PC-9 (cell line): Measurements from ENCODE around the gene BTNL8. TPM values are rescaled to one million over a fixed set of nuclear protein-coding genes. Genes with fewer than 3 reads are reported as not detected.

Experiments used
- BruUV-seq: library from RNA; stranded (reverse); fragments of 400-500 nt; replicated peaks from 2 replicates; lab custom pipeline; 2021; lab: Mats Ljungman, UMichigan
- CTCF ChIA-PET: fragments of 300-600 bp; sonication (Branson Sonifier 250); formaldehyde crosslinking; loops from one replicate; lab custom pipeline; 2022; ENCODE audit warnings: antibody characterized with exemption; lab: Charles Lee
- POLR2A ChIA-PET: fragments of 300-600 bp; sonication (Branson Sonifier 250); formaldehyde crosslinking; loops from one replicate; lab custom pipeline; 2022; ENCODE audit warnings: antibody characterized with exemption; ENCODE audit not compliant: unreplicated experiment; lab: Charles Lee
- DNase-seq, 2 experiments: peaks; one replicate each; pipeline versions ENCODE4 v3.0.0 to v3.0.0-alpha.2; 2015 to 2022; ENCODE audit warnings: mixed read lengths in 1 of 2
- H2AFZ ChIP-seq: fragments of 200-600 bp; sonication (generic); 2 replicates; pipeline ENCODE4 v1.8.1; 2017; ENCODE audit warnings: antibody characterized with exemption
- H3F3A ChIP-seq: fragments of 200-600 bp; sonication (generic); 2 replicates; pipeline ENCODE4 v1.8.1; 2017; ENCODE audit warnings: antibody characterized with exemption, mild to moderate bottlenecking, low read depth; ENCODE audit not compliant: insufficient read depth
- H3K27ac ChIP-seq: fragments of 200-600 bp; sonication (generic); 2 replicates; pipeline ENCODE4 v1.6.1; 2016; ENCODE audit warnings: mixed run types
- H3K27me3 ChIP-seq: fragments of 200-600 bp; sonication (generic); 2 replicates; pipeline ENCODE4 v1.6.1; 2016; ENCODE audit warnings: low read depth, mixed run types; ENCODE audit not compliant: insufficient read depth
- H3K36me3 ChIP-seq: fragments of 200-600 bp; sonication (generic); 2 replicates; pipeline ENCODE4 v1.6.1; 2016; ENCODE audit warnings: low read depth, mixed run types
- H3K4me1 ChIP-seq: fragments of 200-600 bp; sonication (generic); replicated peaks from 2 replicates; pipeline ENCODE4 v1.6.1; 2016; ENCODE audit warnings: mixed run types; ENCODE audit not compliant: insufficient read depth
- H3K4me2 ChIP-seq: fragments of 200-600 bp; sonication (generic); 2 replicates; pipeline ENCODE4 v1.6.1; 2017; ENCODE audit warnings: mixed run types
- H3K4me3 ChIP-seq: fragments of 200-600 bp; sonication (generic); 2 replicates; pipeline ENCODE4 v1.6.1; 2016; ENCODE audit warnings: mixed run types
- H3K79me2 ChIP-seq: fragments of 200-600 bp; sonication (generic); 2 replicates; pipeline ENCODE4 v1.6.1; 2017; ENCODE audit warnings: low read depth, mixed run types
- H3K9me2 ChIP-seq: fragments of 200-600 bp; sonication (generic); 2 replicates; pipeline ENCODE4 v1.8.1; 2017; ENCODE audit warnings: mild to moderate bottlenecking; ENCODE audit not compliant: insufficient read depth
- H3K9me3 ChIP-seq: fragments of 200-600 bp; sonication (generic); 2 replicates; pipeline ENCODE4 v1.8.1; 2016; ENCODE audit warnings: low read depth; ENCODE audit not compliant: insufficient read depth
- H4K20me1 ChIP-seq: fragments of 200-600 bp; sonication (generic); 2 replicates; pipeline ENCODE4 v1.8.1; 2017; ENCODE audit not compliant: insufficient read depth
- CTCF ChIP-seq: fragments of 200-600 bp; sonication (generic); conservative IDR thresholded peaks from 2 replicates; pipeline ENCODE4 v1.6.1; 2017; ENCODE audit warnings: mixed run types, antibody characterized with exemption, mild to moderate bottlenecking, moderate library complexity
- EZH2 ChIP-seq: fragments of 200-600 bp; sonication (generic); IDR thresholded peaks from 2 replicates; pipeline ENCODE4 v1.8.0; 2017; ENCODE audit warnings: antibody characterized with exemption, low read depth
- intact Hi-C: fragments of 100-400 bp; cut with micrococcal nuclease; formaldehyde crosslinking; loops from one replicate; pipeline ENCODE4 v1.10.0; 2022; ENCODE audit not compliant: unreplicated experiment
- total RNA-seq: library from RNA; stranded (reverse); gene quantifications from 2 replicates; pipeline ENCODE4 v1.2.3, GENCODE V29; 2021

BTNL8 gene
- total RNA-seq, 1 experiment from 2014 or later: not detected

- H3K9me3 ChIP-seq: peaks cover 67% of the 10 kb centered on the region
Observed at GRCh38 chr5:180852495-180852894, 46.5 kb upstream of the BTNL8 start.

GRCh38 chr5:180853121-180853847 is 45.7 kb upstream of the BTNL8 start:
- Histone ChIP-seq H3K4me3 (no peak overlapping the region), H3K4me1 (no peaks in the 10 kb centered on the region), H3K4me2 (no peak overlapping the region), H3K79me2 (peaks cover under 1% of the 10 kb centered on the region), H3K27ac (no peak overlapping the region), H3K27me3 (no peaks in the 10 kb centered on the region), H3K9me2 (no peaks in the 10 kb centered on the region), H4K20me1 (no peaks in the 10 kb centered on the region), H3K36me3 (peaks cover 65% of the 10 kb centered on the region), H3F3A (no peaks in the 10 kb centered on the region), H3K9me3 (peaks cover 59% of the 10 kb centered on the region), H2AFZ (no peak overlapping the region)
- ChIA-PET CTCF (no interaction called here), POLR2A (no interaction called here)
- TF ChIP-seq EZH2: no peak
- BruUV-seq: no TSS peak
- DNase-seq: no peak
- intact Hi-C loops: no loop called here

More at GRCh38 chr5:180852495-180852894, 46.5 kb upstream of the BTNL8 start:
- intact Hi-C loops: no loop called here
- H3K9me2 ChIP-seq: no peaks in the 10 kb centered on the region
- no peaks in the 10 kb centered on the region for H3K4me1 ChIP-seq
- no TSS peak for BruUV-seq
- H3F3A ChIP-seq: no peaks in the 10 kb centered on the region
- no peak for TF ChIP-seq CTCF
- no peak for TF ChIP-seq EZH2
- no peaks in the 10 kb centered on the region; the same call in 1 of the 2 replicates for H3K79me2 ChIP-seq
- CTCF ChIA-PET: interaction anchor here (0.6 kb wide), 1 partner anchor 191 kb away, joined by 7 read pairs; no protein-coding TSS in a partner anchor
- DNase-seq: no peak
- H3K27me3 ChIP-seq: no peaks in the 10 kb centered on the region
- H3K4me3 ChIP-seq: no peak overlapping the region
- no peak overlapping the region for H3K4me2 ChIP-seq
- H3K27ac ChIP-seq: no peak overlapping the region
- no peak overlapping the region for H2AFZ ChIP-seq
- POLR2A ChIA-PET: no interaction called here
- H4K20me1 ChIP-seq: no peaks in the 10 kb centered on the region
- peaks cover 70% of the 10 kb centered on the region for H3K36me3 ChIP-seq

GRCh38 chr5:180853848-180854176 is 45.1 kb upstream of the BTNL8 start:
- Histone ChIP-seq H3F3A (no peaks in the 10 kb centered on the region), H4K20me1 (no peaks in the 10 kb centered on the region), H2AFZ (no peak overlapping the region), H3K9me3 (peaks cover 54% of the 10 kb centered on the region), H3K4me3 (no peak overlapping the region), H3K4me2 (no peak overlapping the region), H3K36me3 (peaks cover 65% of the 10 kb centered on the region), H3K27ac (no peak overlapping the region), H3K79me2 (peaks cover 6% of the 10 kb centered on the region), H3K27me3 (no peaks in the 10 kb centered on the region), H3K9me2 (no peaks in the 10 kb centered on the region), H3K4me1 (no peaks in the 10 kb centered on the region)
- TF ChIP-seq CTCF (no peak), EZH2 (no peak)
- BruUV-seq: no TSS peak
- ChIA-PET POLR2A (no interaction called here), CTCF (no interaction called here)
- intact Hi-C loops: no loop called here
- DNase-seq: no peak
